HG02623 (cell line): ENCODE measurements around the gene ELOVL6.
"Not testable (repeated sequence)": the region's sequence is repeated elsewhere in the genome, so short reads cannot be mapped to it uniquely, and the experiment has no call there.

Experiments
- ATAC-seq: cut with Tn5 transposase; IDR thresholded peaks from one replicate; pipeline ENCODE4 v1.9.1; 2021; ENCODE audit warnings: moderate library complexity; ENCODE audit not compliant: unreplicated experiment

Gene ELOVL6

GRCh38 chr4:110078148-110078547 is 120.3 kb downstream of the ELOVL6 start:
- ATAC-seq: not testable (repeated sequence)

- not testable (repeated sequence) for ATAC-seq
Observed at GRCh38 chr4:110076828-110077227, 121.6 kb downstream of the ELOVL6 start.

GRCh38 chr4:110075891-110076290 is 122.5 kb downstream of the ELOVL6 start:
- no peak for ATAC-seq

GRCh38 chr4:110075083-110075738 is 123.2 kb downstream of the ELOVL6 start:
- peak; percentile 68 for ATAC-seq

- ATAC-seq: no peak
Observed at GRCh38 chr4:110074570-110074969, 123.8 kb downstream of the ELOVL6 start.

GRCh38 chr4:110073053-110073845 is 125.2 kb downstream of the ELOVL6 start:
- ATAC-seq: no peak

- no peak for ATAC-seq
Observed at GRCh38 chr4:110071466-110071865, 126.9 kb downstream of the ELOVL6 start.

GRCh38 chr4:110068248-110068647 is 130.2 kb downstream of the ELOVL6 start:
- no peak for ATAC-seq

- ATAC-seq: no peak
Observed at GRCh38 chr4:110064934-110065333, 133.5 kb downstream of the ELOVL6 start.

GRCh38 chr4:110064295-110064694 is 134.1 kb downstream of the ELOVL6 start:
- no peak for ATAC-seq

- ATAC-seq: no peak
Observed at GRCh38 chr4:110062166-110062565, 136.2 kb downstream of the ELOVL6 start.

- ATAC-seq: no peak
Observed at GRCh38 chr4:110061076-110061475, 137.3 kb downstream of the ELOVL6 start.

- peak; percentile 65 for ATAC-seq
Observed at GRCh38 chr4:110059556-110060191, 138.7 kb downstream of the ELOVL6 start.

- ATAC-seq: no peak
Observed at GRCh38 chr4:110058677-110059076, 139.7 kb downstream of the ELOVL6 start.

GRCh38 chr4:110055158-110055768 is 143.2 kb downstream of the ELOVL6 start:
- ATAC-seq: peak; percentile 85

- ATAC-seq: no peak
Observed at GRCh38 chr4:110049951-110050925, 148.2 kb downstream of the ELOVL6 start.

GRCh38 chr4:110046588-110047049 is 151.8 kb downstream of the ELOVL6 start:
- ATAC-seq: no peak

- no peak for ATAC-seq
Observed at GRCh38 chr4:110042545-110043517, 155.6 kb downstream of the ELOVL6 start.

GRCh38 chr4:110041735-110042134 is 156.7 kb downstream of the ELOVL6 start:
- no peak for ATAC-seq
